Ectodermal cell (in vitro differentiated cells): ENCODE results near the gene DST.

Experiments
- H3K27ac ChIP-seq: 2 replicates; pipeline ENCODE4 v1.7.0; 2013; ENCODE audit warnings: mild to moderate bottlenecking, low read depth, low read length; ENCODE audit not compliant: insufficient read depth, poor library complexity, severe bottlenecking
- H3K27me3 ChIP-seq: 2 replicates; pipeline ENCODE4 v1.7.0; 2013; ENCODE audit warnings: mild to moderate bottlenecking, low read length; ENCODE audit not compliant: insufficient read depth, control insufficient read depth, poor library complexity, severe bottlenecking
- H3K36me3 ChIP-seq: one replicate; pipeline ENCODE4 v1.7.0; 2013; ENCODE audit warnings: low read length; ENCODE audit not compliant: control insufficient read depth, insufficient read depth
- H3K4me1 ChIP-seq: one replicate; pipeline ENCODE4 v1.7.0; 2013; ENCODE audit warnings: low read length; ENCODE audit not compliant: control insufficient read depth, insufficient read depth
- H3K4me3 ChIP-seq: 2 replicates; pipeline ENCODE4 v1.7.0; 2013; ENCODE audit warnings: low read depth, low read length, control low read depth; ENCODE audit not compliant: insufficient read depth
- H3K9me3 ChIP-seq: 2 replicates; pipeline ENCODE4 v1.7.0; 2013; ENCODE audit warnings: mild to moderate bottlenecking, low read length, moderate library complexity; ENCODE audit not compliant: control insufficient read depth
- WGBS, 2 experiments: methylation state at CpG; one replicate each; pipeline ENCODE4 v1.1.7; 2013; ENCODE audit warnings: missing lambda C conversion rate in 2 of 2; 5-methylcytosine and 5-hydroxymethylcytosine counted together

Gene DST

GRCh38 chr6:56430629-56431600 lies 211.8 kb downstream of the DST start:
- H3K27me3 ChIP-seq = no peaks in the 10 kb centered on the region
- no peak overlapping the region for H3K27ac ChIP-seq
- no peaks in the 10 kb centered on the region for H3K36me3 ChIP-seq

GRCh38 chr6:56424542-56425083 lies 218.1 kb downstream of the DST start:
- no peak overlapping the region for H3K27ac ChIP-seq
- H3K9me3 ChIP-seq = no peaks in the 10 kb centered on the region
- no peaks in the 10 kb centered on the region for H3K4me1 ChIP-seq
- H3K27me3 ChIP-seq = no peaks in the 10 kb centered on the region
- H3K36me3 ChIP-seq = no peaks in the 10 kb centered on the region
- 85 to 94% methylated on average over 4 of the region's 4 CpGs for WGBS, 2 experiments
- H3K4me3 ChIP-seq = no peak overlapping the region

More at GRCh38 chr6:56430629-56431600, 211.8 kb downstream of the DST start:
- Histone ChIP-seq H3K4me3 (no peak overlapping the region), H3K9me3 (no peaks in the 10 kb centered on the region), H3K4me1 (no peaks in the 10 kb centered on the region)
- 88 to 90% methylated on average over 34 of the region's 34 CpGs for WGBS, 2 experiments

- 67 to 72% methylated on average over 2 of the region's 2 CpGs for WGBS, 2 experiments
- no peaks in the 10 kb centered on the region for H3K4me1 ChIP-seq
- no peaks in the 10 kb centered on the region for H3K9me3 ChIP-seq
- H3K27ac ChIP-seq = no peak overlapping the region
- no peaks in the 10 kb centered on the region for H3K36me3 ChIP-seq
- no peak overlapping the region for H3K4me3 ChIP-seq
- no peaks in the 10 kb centered on the region for H3K27me3 ChIP-seq
Measured at GRCh38 chr6:56424064-56424463, 218.6 kb downstream of the DST start.

DNA sequence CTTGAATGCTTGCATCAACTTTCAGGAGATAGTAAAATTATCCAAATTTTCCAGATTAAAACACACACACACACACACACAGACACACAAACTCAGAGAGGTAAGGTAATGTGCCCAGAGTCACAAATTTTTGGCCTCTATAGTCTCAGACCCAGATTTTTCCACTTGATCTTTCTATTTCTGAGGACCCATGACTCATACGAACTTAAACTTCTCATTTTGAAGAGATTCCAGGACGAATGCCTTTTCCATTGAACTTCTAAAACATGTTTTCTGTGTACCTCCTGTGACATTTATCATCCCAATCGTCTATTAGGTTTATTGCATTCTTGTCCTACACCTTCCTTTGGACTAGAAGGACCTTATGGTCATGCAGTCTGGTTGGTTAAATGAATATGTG lies 222.4 kb downstream of the DST start:
- Histone ChIP-seq H3K9me3 (no peaks in the 10 kb centered on the region), H3K27me3 (no peaks in the 10 kb centered on the region), H3K27ac (no peak overlapping the region), H3K4me3 (no peak overlapping the region), H3K4me1 (no peaks in the 10 kb centered on the region), H3K36me3 (no peaks in the 10 kb centered on the region)
- WGBS, 2 experiments = 88 to 92% methylated on average over 3 of the region's 3 CpGs

GRCh38 chr6:56419191-56419590 lies 223.5 kb downstream of the DST start:
- H3K27me3 ChIP-seq = no peaks in the 10 kb centered on the region
- 100% methylated on average over 1 of the region's 1 CpG; no CpG with 5 or more reads in 1 of the 2 experiments for WGBS, 2 experiments
- no peak overlapping the region for H3K27ac ChIP-seq
- H3K4me3 ChIP-seq = no peak overlapping the region
- H3K36me3 ChIP-seq = no peaks in the 10 kb centered on the region
- H3K9me3 ChIP-seq = no peaks in the 10 kb centered on the region
- no peaks in the 10 kb centered on the region for H3K4me1 ChIP-seq

GRCh38 chr6:56417823-56418222 lies 224.9 kb downstream of the DST start:
- no peaks in the 10 kb centered on the region for H3K9me3 ChIP-seq
- H3K27ac ChIP-seq = no peak overlapping the region
- no peak overlapping the region for H3K4me3 ChIP-seq
- no peaks in the 10 kb centered on the region for H3K36me3 ChIP-seq
- H3K27me3 ChIP-seq = no peaks in the 10 kb centered on the region
- no peaks in the 10 kb centered on the region for H3K4me1 ChIP-seq
- whole genome bisulfite sequencing, 2 experiments = 90 to 93% methylated on average over 2 of the region's 2 CpGs

DNA sequence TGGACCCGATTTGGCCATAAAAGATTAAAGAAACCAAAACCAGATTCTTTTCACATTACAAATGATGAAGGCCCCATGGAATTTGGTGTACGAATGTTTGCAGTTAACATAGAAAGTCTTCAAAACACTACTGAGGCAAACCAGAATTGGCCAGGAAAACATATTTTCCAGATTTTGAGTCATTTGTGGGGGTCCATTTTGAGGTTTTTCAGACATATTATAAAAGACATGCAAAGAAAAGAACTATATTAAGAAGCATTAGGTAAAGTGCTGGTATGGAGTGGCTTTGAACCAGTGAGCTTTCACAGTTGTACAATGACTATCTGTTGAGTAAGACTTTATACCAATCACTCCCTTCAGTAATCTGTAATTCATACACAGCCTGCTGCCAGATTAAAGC lies 226.4 kb downstream of the DST start:
- Histone ChIP-seq H3K4me3 (no peak overlapping the region), H3K9me3 (no peaks in the 10 kb centered on the region), H3K4me1 (no peaks in the 10 kb centered on the region), H3K36me3 (no peaks in the 10 kb centered on the region), H3K27me3 (no peaks in the 10 kb centered on the region), H3K27ac (no peak overlapping the region)
- 93 to 98% methylated on average over 2 of the region's 2 CpGs for WGBS, 2 experiments

DNA sequence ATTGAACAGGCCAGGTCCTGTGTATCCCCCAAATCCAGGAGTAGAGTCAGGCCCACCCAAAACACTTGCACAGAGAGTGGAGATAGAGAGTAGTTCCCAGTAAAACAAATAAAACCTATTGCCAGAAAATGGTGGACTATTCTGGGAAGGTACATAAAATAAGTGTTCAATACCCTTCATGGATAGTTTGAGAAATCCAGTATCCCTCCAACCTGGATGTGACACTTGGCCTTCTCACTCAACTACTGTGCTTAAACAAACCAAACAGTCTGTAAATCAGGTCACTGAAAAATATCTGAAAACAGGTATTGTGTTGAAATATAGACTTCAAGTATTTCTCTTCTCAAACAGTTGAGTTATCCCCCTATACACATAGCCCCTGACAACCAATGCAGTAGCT lies 233.7 kb downstream of the DST start:
- H3K36me3 ChIP-seq = no peaks in the 10 kb centered on the region
- no peaks in the 10 kb centered on the region for H3K9me3 ChIP-seq
- H3K27me3 ChIP-seq = no peaks in the 10 kb centered on the region
- H3K4me3 ChIP-seq = no peak overlapping the region
- no peak overlapping the region for H3K27ac ChIP-seq
- H3K4me1 ChIP-seq = no peaks in the 10 kb centered on the region
